Spleen (tissue), 7 donors: ENCODE data around the gene ARNT2.

Source experiments
- POLR2AphosphoS5 ChIP-seq, 3 donors: sonication (generic); formaldehyde crosslinking; IDR thresholded peaks; one replicate each; pipeline ENCODE4 v1.5.1; 2017; ENCODE audit warnings: antibody characterized with exemption in 3 of 3
- TF ChIP-seq, protein P1 (sequence below), 11 experiments: fragments of 200-600 bp in 7 of 11; fragments of 450-650 bp in 4 of 11; sonication (generic) in 4 of 11; IDR thresholded peaks in 8 of 11; conservative IDR thresholded peaks in 3 of 11; 1 replicate in 7 of 11; 2 replicates in 4 of 11; pipeline versions ENCODE4 v1.4.0 to v1.8.0; 2016 to 2021; ENCODE audit warnings: antibody characterized with exemption in 11 of 11, inconsistent platforms in 4 of 11, mild to moderate bottlenecking in 1 of 11
- donor health status: DM: no; HTN: no; CAD: no; lungs with moderate emphysema.
- donor health status: DM: no; HTN: no; CAD: no.
- donor health status: DM: no; HTN: no; CAD: no.

DNA sequence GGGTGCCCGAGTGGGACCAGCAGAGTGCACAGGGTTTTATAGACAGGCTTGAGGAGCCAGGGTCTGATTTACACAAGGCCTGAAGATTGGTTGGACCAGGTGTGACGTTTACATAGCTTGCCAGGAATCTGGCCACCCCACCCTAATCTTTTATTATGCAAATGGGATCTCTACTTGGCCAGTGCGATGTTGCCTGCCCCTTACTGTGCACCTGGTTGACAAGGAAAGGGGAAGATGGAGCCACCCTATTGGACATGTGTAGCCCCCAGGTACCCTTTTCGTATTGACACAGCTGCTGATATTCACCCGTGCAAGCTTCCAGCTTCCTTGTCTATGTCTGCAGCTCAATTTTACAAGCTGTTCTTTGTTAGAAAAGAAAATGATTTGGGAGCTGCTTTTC, 132.0 kb downstream of the ARNT2 start:
- TF ChIP-seq, protein P1, sequence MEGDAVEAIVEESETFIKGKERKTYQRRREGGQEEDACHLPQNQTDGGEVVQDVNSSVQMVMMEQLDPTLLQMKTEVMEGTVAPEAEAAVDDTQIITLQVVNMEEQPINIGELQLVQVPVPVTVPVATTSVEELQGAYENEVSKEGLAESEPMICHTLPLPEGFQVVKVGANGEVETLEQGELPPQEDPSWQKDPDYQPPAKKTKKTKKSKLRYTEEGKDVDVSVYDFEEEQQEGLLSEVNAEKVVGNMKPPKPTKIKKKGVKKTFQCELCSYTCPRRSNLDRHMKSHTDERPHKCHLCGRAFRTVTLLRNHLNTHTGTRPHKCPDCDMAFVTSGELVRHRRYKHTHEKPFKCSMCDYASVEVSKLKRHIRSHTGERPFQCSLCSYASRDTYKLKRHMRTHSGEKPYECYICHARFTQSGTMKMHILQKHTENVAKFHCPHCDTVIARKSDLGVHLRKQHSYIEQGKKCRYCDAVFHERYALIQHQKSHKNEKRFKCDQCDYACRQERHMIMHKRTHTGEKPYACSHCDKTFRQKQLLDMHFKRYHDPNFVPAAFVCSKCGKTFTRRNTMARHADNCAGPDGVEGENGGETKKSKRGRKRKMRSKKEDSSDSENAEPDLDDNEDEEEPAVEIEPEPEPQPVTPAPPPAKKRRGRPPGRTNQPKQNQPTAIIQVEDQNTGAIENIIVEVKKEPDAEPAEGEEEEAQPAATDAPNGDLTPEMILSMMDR (IDR thresholded peaks at IDR 0.05 in 8 of 11, conservative IDR thresholded peaks at IDR 0.05 in 3 of 11) = no peak
- TF ChIP-seq POLR2AphosphoS5 (IDR thresholded peaks at IDR 0.05) = no peak
